Measurements from ENCODE around the gene SCNN1A.

GRCh38 chr12:6377667-6377994, 2.3 kb upstream of the SCNN1A start:
- TF ChIP-seq JUNB (CRISPR knock-in tag; IDR thresholded peaks at IDR 0.05; ENCODE audit: borderline replicate concordance) (no peak), NR2F6 (IDR thresholded peaks at IDR 0.05) (no peak), NR2F6 (CRISPR knock-in tag; IDR thresholded peaks at IDR 0.05) (no peak), ZNF777 (CRISPR knock-in tag; IDR thresholded peaks at IDR 0.05) (no peak)
- TF ChIP-seq, protein P1, sequence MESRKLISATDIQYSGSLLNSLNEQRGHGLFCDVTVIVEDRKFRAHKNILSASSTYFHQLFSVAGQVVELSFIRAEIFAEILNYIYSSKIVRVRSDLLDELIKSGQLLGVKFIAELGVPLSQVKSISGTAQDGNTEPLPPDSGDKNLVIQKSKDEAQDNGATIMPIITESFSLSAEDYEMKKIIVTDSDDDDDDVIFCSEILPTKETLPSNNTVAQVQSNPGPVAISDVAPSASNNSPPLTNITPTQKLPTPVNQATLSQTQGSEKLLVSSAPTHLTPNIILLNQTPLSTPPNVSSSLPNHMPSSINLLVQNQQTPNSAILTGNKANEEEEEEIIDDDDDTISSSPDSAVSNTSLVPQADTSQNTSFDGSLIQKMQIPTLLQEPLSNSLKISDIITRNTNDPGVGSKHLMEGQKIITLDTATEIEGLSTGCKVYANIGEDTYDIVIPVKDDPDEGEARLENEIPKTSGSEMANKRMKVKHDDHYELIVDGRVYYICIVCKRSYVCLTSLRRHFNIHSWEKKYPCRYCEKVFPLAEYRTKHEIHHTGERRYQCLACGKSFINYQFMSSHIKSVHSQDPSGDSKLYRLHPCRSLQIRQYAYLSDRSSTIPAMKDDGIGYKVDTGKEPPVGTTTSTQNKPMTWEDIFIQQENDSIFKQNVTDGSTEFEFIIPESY (CRISPR knock-in tag; IDR thresholded peaks at IDR 0.05), result no peak

Data from HepG2 (cell line).